GM21528 (cell line): ENCODE measurements around the gene GRIK2.
"Not testable (repeated sequence)": the region's sequence is repeated elsewhere in the genome, so short reads cannot be mapped to it uniquely, and the experiment has no call there.

Source experiments
- ATAC-seq: cut with Tn5 transposase; IDR thresholded peaks from one replicate; pipeline ENCODE4 v1.9.1; 2021; ENCODE audit warnings: mild to moderate bottlenecking, moderate library complexity; ENCODE audit not compliant: unreplicated experiment, low FRiP score

The GRIK2 gene

DNA sequence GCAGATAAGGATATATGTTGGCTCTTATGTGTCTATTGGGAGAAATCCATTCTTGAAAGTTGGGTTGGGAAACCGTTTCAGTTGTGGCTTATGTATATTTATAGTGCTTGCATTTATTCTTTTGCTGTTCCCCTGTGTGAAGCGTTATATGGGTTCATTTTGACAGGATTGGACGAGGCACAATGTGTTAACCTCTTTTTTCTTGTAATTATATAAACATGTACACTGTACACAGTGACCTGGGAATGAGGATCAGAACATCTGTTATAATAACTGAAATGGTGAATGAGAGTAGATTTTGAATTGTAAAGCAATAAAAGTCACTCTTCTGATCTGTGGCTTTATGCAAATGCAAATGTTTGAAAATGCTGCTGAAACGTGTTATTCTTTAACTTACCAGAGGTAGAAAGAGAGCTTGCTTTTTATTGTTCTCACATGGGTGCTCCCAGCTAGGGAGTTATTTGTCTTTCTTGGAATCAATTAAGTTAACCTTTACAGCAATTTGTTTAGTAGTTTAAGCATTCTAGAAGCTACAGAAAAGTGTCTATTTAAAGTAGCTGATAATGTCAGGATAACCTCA is 213.7 kb downstream of the GRIK2 start:
- ATAC-seq, result no peak

DNA sequence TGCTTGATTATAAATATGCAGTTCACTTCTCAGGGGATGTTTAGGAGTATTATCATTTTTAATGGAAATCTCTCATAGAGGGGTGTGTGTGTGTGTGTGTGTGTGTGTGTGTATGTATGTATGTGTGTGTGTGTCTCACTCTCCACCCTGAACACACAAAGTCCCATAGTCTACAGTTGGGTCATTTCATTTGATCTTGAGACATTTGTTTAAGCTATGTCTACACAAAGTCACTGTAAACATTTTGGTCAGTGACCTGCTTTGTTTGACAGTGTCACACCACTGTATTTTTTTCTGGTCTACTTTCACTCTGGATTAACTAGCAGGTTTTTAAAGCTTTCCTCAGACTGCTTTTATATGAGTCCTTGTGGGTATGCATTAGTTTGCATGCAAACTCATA is 215.2 kb downstream of the GRIK2 start:
- no peak for ATAC-seq

GRCh38 chr6:101613556-101613955 is 220.0 kb downstream of the GRIK2 start:
- no peak for ATAC-seq

DNA sequence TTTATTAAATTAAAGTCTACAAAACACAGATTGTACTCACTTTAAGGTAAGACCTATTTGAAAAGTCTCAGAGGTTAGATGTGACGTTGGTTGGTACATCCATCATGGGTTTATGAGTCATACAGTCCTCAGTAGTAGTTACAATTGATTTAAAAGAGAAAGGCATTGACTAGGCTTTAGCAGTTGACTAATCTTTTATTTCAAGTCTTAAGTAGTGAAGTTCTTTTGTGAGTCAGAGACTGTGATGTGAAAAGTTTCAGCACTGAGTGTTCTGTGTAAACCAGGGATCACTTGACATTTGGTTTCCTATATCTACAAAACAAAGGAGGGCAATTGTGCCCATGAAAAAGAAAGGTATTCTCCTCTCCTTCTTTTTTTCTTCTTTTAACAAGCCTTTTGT is 221.3 kb downstream of the GRIK2 start:
- ATAC-seq, result no peak

DNA sequence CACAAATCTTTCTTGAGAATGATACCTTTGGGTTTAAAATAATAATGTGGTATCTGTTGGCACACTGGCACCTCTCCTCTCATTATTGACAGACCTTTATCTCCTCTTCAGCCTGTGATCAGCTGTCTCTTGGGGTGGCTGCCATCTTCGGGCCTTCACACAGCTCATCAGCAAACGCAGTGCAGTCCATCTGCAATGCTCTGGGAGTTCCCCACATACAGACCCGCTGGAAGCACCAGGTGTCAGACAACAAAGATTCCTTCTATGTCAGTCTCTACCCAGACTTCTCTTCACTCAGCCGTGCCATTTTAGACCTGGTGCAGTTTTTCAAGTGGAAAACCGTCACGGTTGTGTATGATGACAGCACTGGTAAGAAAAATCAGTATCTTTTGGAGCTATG is 232.8 kb downstream of the GRIK2 start:
- no peak for ATAC-seq

DNA sequence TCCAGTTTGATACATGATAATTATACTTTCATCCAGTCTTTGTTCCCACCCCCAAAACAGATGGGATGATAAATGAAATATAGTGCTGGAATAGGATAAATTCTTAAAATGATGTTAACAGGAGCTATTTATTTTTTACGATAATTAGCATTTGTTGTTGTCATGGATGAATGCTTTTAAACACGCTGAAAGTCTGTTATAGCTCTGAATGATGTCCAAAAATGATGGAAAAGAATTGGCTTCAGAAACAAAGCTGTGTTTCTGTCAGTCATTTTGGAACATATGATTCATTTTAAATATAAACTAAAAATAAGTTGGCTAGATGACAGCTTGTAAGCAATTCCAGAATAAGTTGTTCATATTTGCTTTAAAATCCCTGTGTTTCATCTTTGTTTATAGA is 237.4 kb downstream of the GRIK2 start:
- no peak for ATAC-seq

DNA sequence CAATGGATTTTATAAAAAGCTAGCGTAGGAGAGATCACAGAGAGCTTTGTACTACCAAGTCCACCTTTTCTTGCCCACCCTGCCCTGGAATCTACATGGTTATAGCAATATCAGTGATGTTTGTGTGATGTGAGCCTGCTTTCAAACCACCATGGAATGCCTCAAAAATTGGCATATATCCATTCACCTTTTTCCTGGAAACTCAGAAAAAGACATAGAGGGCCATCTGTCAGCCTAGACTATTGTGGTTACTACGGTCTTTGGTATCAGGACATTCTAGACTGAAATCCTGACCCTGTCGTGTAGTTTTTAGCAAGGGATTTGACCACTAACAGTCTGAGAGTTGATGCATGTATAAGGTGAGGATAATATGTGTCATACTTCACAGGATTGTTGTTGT is 239.6 kb downstream of the GRIK2 start:
- ATAC-seq, result no peak

DNA sequence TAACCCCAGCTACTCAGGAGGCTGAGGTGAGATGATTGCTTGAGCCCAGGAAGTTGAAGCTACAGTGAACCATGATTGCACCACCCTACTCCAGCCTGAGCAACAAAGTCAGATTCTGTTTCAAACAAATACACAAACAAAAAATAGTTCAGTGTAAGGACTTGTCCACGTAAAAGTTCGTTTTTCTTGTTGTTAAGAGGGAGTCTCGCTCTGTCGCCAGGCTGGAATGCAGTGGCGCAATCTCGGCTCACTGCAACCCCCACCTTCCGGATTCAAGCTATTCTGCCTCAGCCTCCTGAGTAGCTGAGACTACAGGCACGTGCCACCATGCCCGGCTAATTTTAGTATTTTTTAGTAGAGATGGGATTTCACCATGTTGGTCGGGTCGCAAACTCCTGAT is 245.4 kb downstream of the GRIK2 start:
- ATAC-seq, result not testable (repeated sequence)

DNA sequence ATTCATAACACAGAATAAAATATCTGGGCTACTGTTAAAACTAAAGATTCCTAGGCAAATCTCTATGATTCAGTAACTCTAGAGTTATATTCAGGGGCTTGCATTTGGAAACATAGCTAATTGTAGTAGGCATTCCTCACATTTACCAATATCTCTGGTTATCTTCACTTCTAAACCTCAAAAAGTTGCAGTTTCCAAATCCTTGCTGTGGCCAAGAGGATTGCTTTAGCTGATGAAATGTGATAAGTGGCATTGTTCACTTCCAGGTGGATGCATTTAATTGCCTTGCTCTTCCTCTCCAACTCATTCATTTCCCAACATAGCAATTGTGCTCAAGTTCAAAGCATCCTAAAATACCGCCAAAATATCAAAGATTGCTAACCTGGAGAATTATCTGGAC is 246.6 kb downstream of the GRIK2 start:
- ATAC-seq, result no peak

DNA sequence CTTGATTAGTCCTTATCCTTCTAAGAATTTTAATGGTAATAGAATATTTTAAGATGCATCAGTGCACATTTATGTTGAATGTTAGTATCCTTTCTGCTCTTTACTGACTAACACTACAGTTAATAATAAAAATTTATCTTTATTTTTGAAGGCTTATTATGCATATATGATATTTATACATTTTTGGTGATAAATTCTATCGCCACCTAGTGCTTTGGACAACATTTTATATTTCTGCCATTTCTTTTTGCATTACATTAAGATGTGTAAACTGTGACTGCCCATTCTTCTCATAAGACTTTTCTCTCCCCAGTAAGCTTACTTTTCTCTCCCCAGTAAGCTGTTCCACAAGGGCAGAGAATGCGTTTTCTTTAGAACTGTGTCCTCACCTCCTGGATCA is 252.3 kb downstream of the GRIK2 start:
- no peak for ATAC-seq

DNA sequence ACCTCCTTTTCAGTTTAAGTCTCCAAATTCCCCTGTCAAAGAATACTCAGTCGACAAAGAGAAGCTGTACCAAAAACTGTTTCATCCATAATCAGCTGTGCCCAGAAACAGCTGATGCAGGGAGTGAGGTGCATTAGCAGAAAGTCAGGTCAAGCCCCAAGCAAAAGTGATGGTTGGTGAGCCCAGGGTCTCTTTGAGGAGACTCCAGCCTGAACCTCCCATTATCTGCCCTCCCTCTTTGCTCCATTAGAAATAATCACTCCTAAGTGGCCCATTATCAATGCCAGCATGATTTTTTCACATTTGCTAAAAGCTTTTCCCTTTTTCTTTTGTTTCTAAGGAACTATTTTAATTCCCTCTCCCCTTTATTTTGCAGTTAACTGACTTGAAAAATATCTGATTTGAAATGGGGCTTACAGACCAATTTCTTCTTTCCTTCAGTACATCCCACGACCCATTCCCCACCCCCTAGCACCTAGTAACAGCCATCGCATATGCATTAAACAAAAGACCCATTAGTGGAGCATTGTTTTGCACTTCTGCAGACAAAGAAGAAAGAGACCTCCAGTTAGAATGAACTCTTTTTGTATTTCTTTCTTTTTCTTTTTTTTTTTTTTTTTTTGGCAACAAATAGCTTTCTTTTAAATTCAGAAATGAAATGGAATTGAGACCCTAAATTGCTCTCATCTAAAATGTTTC is 257.0 kb downstream of the GRIK2 start:
- ATAC-seq, result no peak

DNA sequence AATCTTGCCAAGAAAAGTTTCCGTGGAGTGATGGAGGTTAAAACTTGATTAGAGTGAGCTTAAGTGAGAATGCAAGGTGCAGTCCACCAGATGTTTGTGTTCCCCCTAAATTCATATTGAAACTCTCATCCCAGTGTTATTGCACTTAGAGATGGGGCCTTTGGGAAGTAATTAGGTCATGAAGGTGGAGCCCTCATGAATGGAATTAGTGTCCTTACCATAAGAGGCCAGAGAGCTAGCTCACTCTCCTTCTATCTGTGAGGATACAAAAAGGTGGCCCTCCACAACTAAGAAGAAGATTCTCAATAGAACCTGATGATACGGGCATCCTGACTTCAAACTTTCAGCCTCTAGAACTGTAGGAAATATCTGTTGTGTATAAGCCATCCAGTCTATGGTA is 258.6 kb downstream of the GRIK2 start:
- ATAC-seq, result no peak

- no peak for ATAC-seq
Observed at GRCh38 chr6:101655109-101655508, 261.6 kb downstream of the GRIK2 start.

DNA sequence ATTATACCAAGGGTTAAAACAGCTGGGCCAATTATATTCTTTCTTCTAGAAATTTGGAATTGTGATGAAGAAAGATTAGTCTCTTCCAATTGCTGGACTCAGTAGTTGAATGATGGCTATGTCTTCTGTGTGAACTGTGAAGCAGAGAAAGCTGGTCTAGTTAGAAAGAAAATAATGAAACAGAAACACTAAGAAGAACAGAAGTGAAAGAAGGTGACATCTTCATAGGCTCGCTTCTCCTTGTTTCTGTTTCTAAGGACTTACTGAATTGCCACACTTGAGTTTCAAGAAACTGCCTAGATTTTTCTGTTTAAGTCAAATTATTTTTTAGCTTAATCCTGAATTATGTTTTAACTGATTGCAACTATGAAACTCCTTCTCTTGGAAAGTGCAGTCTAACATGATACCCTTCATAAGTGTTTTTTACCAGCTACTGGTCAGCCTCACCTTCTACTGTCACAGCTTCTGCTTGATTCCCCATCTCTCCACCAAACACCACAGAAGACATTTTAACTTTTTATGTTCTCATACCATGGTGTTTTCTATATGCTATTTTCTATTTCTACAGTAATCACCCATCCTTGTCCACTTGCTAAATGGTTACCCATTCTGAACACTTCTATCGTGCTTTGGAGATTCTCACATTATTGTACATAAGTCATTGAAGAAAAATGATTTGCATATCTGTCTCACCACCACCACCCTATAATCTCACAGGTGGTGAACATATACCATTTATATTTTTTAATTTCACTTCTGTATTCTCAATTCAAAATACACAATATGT is 268.8 kb downstream of the GRIK2 start:
- ATAC-seq, result peak; percentile 76

DNA sequence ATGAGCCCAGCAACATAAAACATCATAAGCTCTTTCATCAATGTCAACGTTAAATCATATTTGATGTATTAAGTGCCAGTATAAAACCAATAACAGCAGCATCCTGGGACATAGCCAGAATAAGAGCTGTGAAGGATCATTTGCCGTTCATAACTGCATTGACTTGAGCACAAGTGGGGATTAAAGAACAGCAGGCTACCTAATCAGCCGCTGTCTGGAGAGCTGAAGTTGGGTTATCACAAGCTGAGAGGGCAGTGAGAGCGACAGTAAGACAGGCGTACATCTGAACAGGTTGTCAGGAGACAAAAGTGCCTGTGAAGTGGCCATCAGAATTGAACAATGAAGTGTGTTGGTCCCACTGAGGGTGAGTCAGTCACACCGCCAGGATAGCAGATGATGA is 269.6 kb downstream of the GRIK2 start:
- no peak for ATAC-seq

DNA sequence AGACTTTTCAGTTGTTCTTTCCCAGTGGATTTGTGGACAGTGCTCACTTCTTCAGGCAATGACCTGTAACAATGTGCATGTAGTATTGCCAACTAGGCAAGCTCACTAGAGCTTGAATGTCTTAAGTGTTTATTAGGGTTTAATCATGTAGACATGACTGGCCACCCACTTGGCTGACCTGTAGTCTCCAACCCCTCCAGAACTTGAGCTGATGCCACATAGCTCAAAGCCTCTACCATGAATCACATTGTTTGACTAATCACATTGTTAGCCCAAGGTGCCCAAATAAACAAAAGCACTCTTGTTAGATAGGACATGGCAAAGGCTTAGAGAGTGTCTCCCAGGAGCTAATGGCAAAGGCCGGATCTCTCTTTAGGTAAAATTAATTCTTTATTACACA is 272.7 kb downstream of the GRIK2 start:
- no peak for ATAC-seq

- ATAC-seq, result no peak
Observed at GRCh38 chr6:101668496-101669030, 275.1 kb downstream of the GRIK2 start.

- no peak for ATAC-seq
Observed at GRCh38 chr6:101676187-101676586, 282.7 kb downstream of the GRIK2 start.

- no peak for ATAC-seq
Observed at GRCh38 chr6:101682937-101683336, 289.4 kb downstream of the GRIK2 start.

- no peak for ATAC-seq
Observed at GRCh38 chr6:101683884-101684283, 290.4 kb downstream of the GRIK2 start.

DNA sequence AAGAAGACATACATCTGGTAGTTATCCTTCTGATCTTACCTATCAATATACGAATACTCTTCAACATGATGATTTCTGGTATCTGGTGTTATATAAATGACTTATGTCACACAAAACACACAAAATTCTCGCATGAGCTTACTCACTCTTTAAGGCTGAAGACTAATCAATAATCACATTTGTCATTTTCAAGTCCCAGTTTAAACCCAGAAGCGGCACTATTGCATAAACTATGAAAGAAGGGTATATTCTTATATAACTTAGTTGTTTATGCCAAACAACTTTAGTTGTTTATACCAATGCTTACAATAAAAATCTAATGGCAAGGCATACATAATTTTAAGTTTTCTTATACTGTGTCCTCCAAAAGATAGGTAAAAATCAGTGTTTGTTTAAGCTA is 293.1 kb downstream of the GRIK2 start:
- ATAC-seq, result no peak

GRCh38 chr6:101689156-101689555 is 295.6 kb downstream of the GRIK2 start:
- no peak for ATAC-seq
